K562 (cell line): ENCODE measurements around the gene HK1. TPM values are rescaled to one million over a fixed set of nuclear protein-coding genes. Genes with fewer than 3 reads are reported as not detected.

ENCODE experiments used
- CREM ChIP-seq: IDR thresholded peaks from 2 replicates; pipeline ENCODE4 v1.6.1; 2014; ENCODE audit warnings: antibody characterized with exemption, low read depth
- CTBP1 ChIP-seq: fragments of 450-650 bp; IDR thresholded peaks from 2 replicates; pipeline ENCODE4 v1.6.1; 2016; ENCODE audit warnings: borderline replicate concordance
- DDX20 ChIP-seq: fragments of 450-650 bp; IDR thresholded peaks from 2 replicates; pipeline ENCODE4 v1.6.1; 2016; ENCODE audit warnings: missing genetic modification characterization, low read depth, mild to moderate bottlenecking, missing compliant biosample characterization, moderate library complexity
- ERF ChIP-seq: fragments of 450-650 bp; formaldehyde crosslinking; IDR thresholded peaks from 2 replicates; pipeline ENCODE4 v1.4.0; 2020; ENCODE audit warnings: mild to moderate bottlenecking, mixed read lengths
- GABPB2 ChIP-seq: fragments of 250-450 bp; sonication (Bioruptor Pico); conservative IDR thresholded peaks from 2 replicates; pipeline ENCODE4 v1.5.1; 2021; ENCODE audit warnings: mild to moderate bottlenecking
- HDAC6 ChIP-seq: IDR thresholded peaks from 2 replicates; pipeline ENCODE4 v1.6.1; 2012; ENCODE audit warnings: low read depth, mild to moderate bottlenecking, control low read depth, inconsistent platforms, low read length, moderate library complexity
- HMG20B ChIP-seq: fragments of 250-450 bp; sonication (Bioruptor Pico); IDR thresholded peaks from 2 replicates; pipeline ENCODE4 v1.5.0; 2021; ENCODE audit warnings: mild to moderate bottlenecking
- LCOR ChIP-seq: sonication (generic); formaldehyde crosslinking; IDR thresholded peaks from 2 replicates; pipeline ENCODE4 v1.8.0; 2022; ENCODE audit warnings: mild to moderate bottlenecking, missing genetic modification reagents
- MBD1 ChIP-seq: fragments of 250-450 bp; sonication (Bioruptor Pico); IDR thresholded peaks from 2 replicates; pipeline ENCODE4 v1.8.0; 2022; ENCODE audit warnings: inconsistent platforms
- MXI1 ChIP-seq: IDR thresholded peaks from 2 replicates; pipeline ENCODE4 v1.6.1; 2011; ENCODE audit warnings: low read depth, mild to moderate bottlenecking, improper control_type of control experiment, low read length
- NCOR1 ChIP-seq: fragments of 450-650 bp; IDR thresholded peaks from 2 replicates; pipeline ENCODE4 v1.6.1; 2016; ENCODE audit warnings: mild to moderate bottlenecking, moderate library complexity
- POLR3G ChIP-seq: IDR thresholded peaks from 2 replicates; pipeline ENCODE4 v1.6.1; 2011; ENCODE audit not compliant: insufficient read length, insufficient replicate concordance; ENCODE audit errors: extremely low read depth
- ZEB2 ChIP-seq: fragments of 450-650 bp; IDR thresholded peaks from 2 replicates; pipeline ENCODE4 v1.6.1; 2016
- ZMIZ1 ChIP-seq, 2 experiments: fragments of 150-350 bp in 1 of 2; IDR thresholded peaks; 2 replicates each; pipeline ENCODE4 v1.6.1; 2012 to 2016; ENCODE audit warnings: low read depth in 2 of 2, low read length in 2 of 2, mild to moderate bottlenecking in 1 of 2, moderate library complexity in 1 of 2
- polyA plus RNA-seq, 8 experiments: library from polyadenylated mRNA; depleted of rRNA in 4 of 8; stranded (reverse) in 5 of 8; unstranded in 3 of 8; fragments of >200 nt; fragmentation: Nextera tagmentation in 2 of 8; fragmentation: Illumina TruSeq in 1 of 8; extraction: Ambion mirVana in 2 of 8; extraction: Trizol in 1 of 8; gene quantifications; 2 replicates each; pipeline versions ENCODE4 v1.2.1 to v1.2.3, GENCODE V29; 2011 to 2014; ENCODE audit warnings: inconsistent platforms in 1 of 8, missing spikeins in 1 of 8
- total RNA-seq, 7 experiments: library from RNA; depleted of rRNA in 6 of 7; stranded (reverse); fragments of >200 nt in 6 of 7; fragmentation: Illumina TruSeq in 2 of 7; extraction: Trizol in 2 of 7; gene quantifications; 2 replicates each; pipeline versions ENCODE4 v1.2.1 to v1.2.3, GENCODE V29; 2011 to 2021; ENCODE audit warnings: low replicate concordance in 1 of 7
- TF ChIP-seq, protein P1 (sequence below): fragments of 250-450 bp; sonication (Bioruptor Pico); IDR thresholded peaks from 2 replicates; pipeline ENCODE4 v1.4.0; 2020; ENCODE audit warnings: mild to moderate bottlenecking
- TF ChIP-seq, protein P2 (sequence below): fragments of 200-800 bp; sonication (Bioruptor generic); IDR thresholded peaks from 2 replicates; pipeline ENCODE4 v1.6.1; 2016; ENCODE audit warnings: missing genetic modification characterization, missing compliant biosample characterization

HK1 gene
- total and polyA plus RNA-seq, 9 of the 15 experiments (the other 6 are each of a cell fraction or from before 2014, with no cell fraction given): 29.2 to 444 (median 193) TPM

GRCh38 chr10:69237528-69238159 lies 40.7 kb upstream of the HK1 start (continued):
- TF ChIP-seq CTBP1 (peak; percentile 76; the same call in 1 of the 2 replicates), CREM (peak; percentile 43; the same call in 1 of the 2 replicates), ERF (CRISPR knock-in tag) (0 out of 2 replicates have a peak, but pooled peaks have one; percentile 68), POLR3G (no peak), HDAC6 (no peak), HMG20B (CRISPR knock-in tag) (no peak), MXI1 (no peak), DDX20 (no peak), ZMIZ1 (IDR thresholded peaks at IDR 0.05; ENCODE audit: low read depth in 2 of 2, low read length in 2 of 2) (peak in 1 of 2 experiments; percentile 8; a peak in 1 of 4 replicates), GABPB2 (no peak), NCOR1 (no peak), MBD1 (CRISPR knock-in tag) (peak; percentile 89; the same call in 1 of the 2 replicates), LCOR (CRISPR knock-in tag) (0 out of 2 replicates have a peak, but pooled peaks have one; percentile 27), ZEB2 (0 out of 2 replicates have a peak, but pooled peaks have one; percentile 30)
- TF ChIP-seq, protein P1, sequence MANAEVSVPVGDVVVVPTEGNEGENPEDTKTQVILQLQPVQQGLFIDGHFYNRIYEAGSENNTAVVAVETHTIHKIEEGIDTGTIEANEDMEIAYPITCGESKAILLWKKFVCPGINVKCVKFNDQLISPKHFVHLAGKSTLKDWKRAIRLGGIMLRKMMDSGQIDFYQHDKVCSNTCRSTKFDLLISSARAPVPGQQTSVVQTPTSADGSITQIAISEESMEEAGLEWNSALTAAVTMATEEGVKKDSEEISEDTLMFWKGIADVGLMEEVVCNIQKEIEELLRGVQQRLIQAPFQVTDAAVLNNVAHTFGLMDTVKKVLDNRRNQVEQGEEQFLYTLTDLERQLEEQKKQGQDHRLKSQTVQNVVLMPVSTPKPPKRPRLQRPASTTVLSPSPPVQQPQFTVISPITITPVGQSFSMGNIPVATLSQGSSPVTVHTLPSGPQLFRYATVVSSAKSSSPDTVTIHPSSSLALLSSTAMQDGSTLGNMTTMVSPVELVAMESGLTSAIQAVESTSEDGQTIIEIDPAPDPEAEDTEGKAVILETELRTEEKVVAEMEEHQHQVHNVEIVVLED: 0 out of 2 replicates have a peak, but pooled peaks have one; percentile 4
- TF ChIP-seq, protein P2, sequence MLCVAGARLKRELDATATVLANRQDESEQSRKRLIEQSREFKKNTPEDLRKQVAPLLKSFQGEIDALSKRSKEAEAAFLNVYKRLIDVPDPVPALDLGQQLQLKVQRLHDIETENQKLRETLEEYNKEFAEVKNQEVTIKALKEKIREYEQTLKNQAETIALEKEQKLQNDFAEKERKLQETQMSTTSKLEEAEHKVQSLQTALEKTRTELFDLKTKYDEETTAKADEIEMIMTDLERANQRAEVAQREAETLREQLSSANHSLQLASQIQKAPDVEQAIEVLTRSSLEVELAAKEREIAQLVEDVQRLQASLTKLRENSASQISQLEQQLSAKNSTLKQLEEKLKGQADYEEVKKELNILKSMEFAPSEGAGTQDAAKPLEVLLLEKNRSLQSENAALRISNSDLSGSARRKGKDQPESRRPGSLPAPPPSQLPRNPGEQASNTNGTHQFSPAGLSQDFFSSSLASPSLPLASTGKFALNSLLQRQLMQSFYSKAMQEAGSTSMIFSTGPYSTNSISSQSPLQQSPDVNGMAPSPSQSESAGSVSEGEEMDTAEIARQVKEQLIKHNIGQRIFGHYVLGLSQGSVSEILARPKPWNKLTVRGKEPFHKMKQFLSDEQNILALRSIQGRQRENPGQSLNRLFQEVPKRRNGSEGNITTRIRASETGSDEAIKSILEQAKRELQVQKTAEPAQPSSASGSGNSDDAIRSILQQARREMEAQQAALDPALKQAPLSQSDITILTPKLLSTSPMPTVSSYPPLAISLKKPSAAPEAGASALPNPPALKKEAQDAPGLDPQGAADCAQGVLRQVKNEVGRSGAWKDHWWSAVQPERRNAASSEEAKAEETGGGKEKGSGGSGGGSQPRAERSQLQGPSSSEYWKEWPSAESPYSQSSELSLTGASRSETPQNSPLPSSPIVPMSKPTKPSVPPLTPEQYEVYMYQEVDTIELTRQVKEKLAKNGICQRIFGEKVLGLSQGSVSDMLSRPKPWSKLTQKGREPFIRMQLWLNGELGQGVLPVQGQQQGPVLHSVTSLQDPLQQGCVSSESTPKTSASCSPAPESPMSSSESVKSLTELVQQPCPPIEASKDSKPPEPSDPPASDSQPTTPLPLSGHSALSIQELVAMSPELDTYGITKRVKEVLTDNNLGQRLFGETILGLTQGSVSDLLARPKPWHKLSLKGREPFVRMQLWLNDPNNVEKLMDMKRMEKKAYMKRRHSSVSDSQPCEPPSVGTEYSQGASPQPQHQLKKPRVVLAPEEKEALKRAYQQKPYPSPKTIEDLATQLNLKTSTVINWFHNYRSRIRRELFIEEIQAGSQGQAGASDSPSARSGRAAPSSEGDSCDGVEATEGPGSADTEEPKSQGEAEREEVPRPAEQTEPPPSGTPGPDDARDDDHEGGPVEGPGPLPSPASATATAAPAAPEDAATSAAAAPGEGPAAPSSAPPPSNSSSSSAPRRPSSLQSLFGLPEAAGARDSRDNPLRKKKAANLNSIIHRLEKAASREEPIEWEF (CRISPR knock-in tag): no peak
